Measurements from ENCODE around the gene RPAP2. TPM values are rescaled to one million over a fixed set of nuclear protein-coding genes. Genes with fewer than 3 reads are reported as not detected.
A peak's percentile ranks its signal among the peaks of the same experiment; 100 is the strongest.
"Not testable (repeated sequence)": the region's sequence is repeated elsewhere in the genome, so short reads cannot be mapped to it uniquely, and the experiment has no call there.

RPAP2 gene
- total RNA-seq, 4 donors from 2014 or later, result 3.1 to 18.5 (median 8.4) TPM

- Histone ChIP-seq H3K4me1 (no peaks in the 10 kb centered on the region), H3K4me3 (no peak overlapping the region), H3K27ac (no peak overlapping the region), H3K36me3 (no peaks in the 10 kb centered on the region), H3K9me3 (no peaks in the 10 kb centered on the region), H3K27me3 (no peaks in the 10 kb centered on the region)
- intact Hi-C loops (cut with DNase I), result no loop called here
- no peak for DNase-seq
- WGBS, 2 donors, result 90 to 95% methylated on average over 1 of the region's 1 CpG
- TF ChIP-seq CTCF (IDR thresholded peaks at IDR 0.05) (no peak), POLR2A (IDR thresholded peaks at IDR 0.05) (no peak)
Observed at GRCh38 chr1:92430030-92430429, 131.2 kb downstream of the RPAP2 start.

- WGBS, 2 donors, result 75 to 83% methylated on average over 1 of the region's 1 CpG
- H3K36me3 ChIP-seq; H3K4me1 ChIP-seq; H3K27ac ChIP-seq; intact Hi-C loops (cut with DNase I); DNase-seq; H3K9me3 ChIP-seq; H3K27me3 ChIP-seq; H3K4me3 ChIP-seq: not testable (repeated sequence)
Observed at GRCh38 chr1:92434572-92434971, 135.7 kb downstream of the RPAP2 start.

- 74 to 92% methylated on average over 1 of the region's 1 CpG for whole genome bisulfite sequencing, 2 donors
- peaks cover 0 to 4% (median 0%) of the 10 kb centered on the region in 3 donors for H3K4me1 ChIP-seq
- no peak overlapping the region for H3K27ac ChIP-seq
- H3K4me3 ChIP-seq, result no peak overlapping the region
- H3K27me3 ChIP-seq, result no peaks in the 10 kb centered on the region
- DNase-seq, result no peak
- no peak for TF ChIP-seq POLR2A (IDR thresholded peaks at IDR 0.05)
- no peak for TF ChIP-seq CTCF (IDR thresholded peaks at IDR 0.05)
- no peaks in the 10 kb centered on the region for H3K9me3 ChIP-seq
- intact Hi-C loops (cut with DNase I), result no loop called here
- no peaks in the 10 kb centered on the region for H3K36me3 ChIP-seq
Observed at GRCh38 chr1:92439291-92439690, 140.4 kb downstream of the RPAP2 start.

GRCh38 chr1:92441316-92441696, 142.4 kb downstream of the RPAP2 start:
- H3K4me3 ChIP-seq, result peak overlapping the region in 3 of 4 donors; percentile 40 to 66 (median 46)
- DNase-seq, result no peak

DNA sequence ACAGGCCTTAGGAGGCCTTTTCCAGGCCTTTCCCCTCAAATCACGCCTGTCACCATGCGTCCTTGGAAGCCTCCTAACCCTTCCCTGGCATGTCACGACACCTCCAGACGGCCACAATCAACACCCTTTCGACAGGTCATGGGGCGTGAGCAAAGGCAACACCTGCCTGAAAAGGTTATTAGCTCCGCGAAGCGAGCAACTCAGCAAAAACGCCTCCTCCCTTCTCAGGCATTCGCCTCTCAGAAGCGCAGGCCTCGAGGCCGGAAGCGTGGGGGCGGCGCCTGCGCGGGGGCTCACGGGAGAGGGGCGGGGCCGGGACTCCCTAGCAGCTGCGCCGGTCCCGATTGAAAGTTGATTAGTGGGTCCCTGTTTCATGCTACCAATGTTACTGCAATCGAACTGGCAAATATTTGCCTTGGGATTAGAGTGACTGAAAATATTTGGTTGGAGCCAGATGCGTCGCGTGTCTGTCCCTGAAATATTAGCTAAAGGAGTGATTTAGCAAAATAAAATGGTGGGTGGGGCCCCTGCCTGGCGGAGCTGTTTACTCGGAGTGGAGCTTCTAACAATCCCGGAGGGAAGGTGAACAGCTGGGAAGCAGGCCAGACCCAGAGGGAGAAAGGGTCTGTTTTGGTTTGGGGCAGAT, 143.0 kb downstream of the RPAP2 start:
- peaks cover 0 to 4% (median 0%) of the 10 kb centered on the region in 3 donors for H3K4me1 ChIP-seq
- H3K9me3 ChIP-seq, result no peaks in the 10 kb centered on the region
- H3K27ac ChIP-seq, result peak overlapping the region; percentile 17 to 48 (median 34)
- 17 to 21% methylated on average over 8 to 9 of the region's 32 CpGs for WGBS, 2 donors
- no peak for DNase-seq
- peak overlapping the region; percentile 19 to 66 (median 43) for H3K4me3 ChIP-seq
- H3K36me3 ChIP-seq, result no peaks in the 10 kb centered on the region
- intact Hi-C loops (cut with DNase I), result no loop called here
- no peaks in the 10 kb centered on the region for H3K27me3 ChIP-seq
- TF ChIP-seq POLR2A (IDR thresholded peaks at IDR 0.05), result no peak
- no peak for TF ChIP-seq CTCF (IDR thresholded peaks at IDR 0.05)

More at GRCh38 chr1:92441316-92441696, 142.4 kb downstream of the RPAP2 start:
- Histone ChIP-seq H3K27me3 (no peaks in the 10 kb centered on the region), H3K27ac (peak overlapping the region in 2 of 4 donors; percentile 46 to 48), H3K9me3 (no peaks in the 10 kb centered on the region), H3K4me1 (peaks cover 0 to 4% (median 0%) of the 10 kb centered on the region in 3 donors), H3K36me3 (no peaks in the 10 kb centered on the region)
- intact Hi-C loops (cut with DNase I), result no loop called here
- TF ChIP-seq POLR2A (IDR thresholded peaks at IDR 0.05), result no peak
- TF ChIP-seq CTCF (IDR thresholded peaks at IDR 0.05), result no peak
- WGBS, 2 donors, result 85 to 89% methylated on average over 8 to 9 of the region's 9 CpGs

Measured in esophagus squamous epithelium (tissue), 5 donors.